ENCODE data around the gene ACAP3. TPM values are rescaled to one million over a fixed set of nuclear protein-coding genes. Genes with fewer than 3 reads are reported as not detected.

Gene ACAP3
- total RNA-seq, result 22.4 and 29.7 TPM in 2 replicates

GRCh38 chr1:1307923-1308755, at the start of gene ACAP3, which contains the start of gene PUSL1:
ACAP3 (minus strand) TSS chr1:1307930; CDS start chr1:1307815, 115 bp downstream.
PUSL1 (plus strand) TSS chr1:1308597; CDS start chr1:1308644, 47 bp downstream.

GRCh38 chr1:1349256-1350012, 41.7 kb upstream of the ACAP3 start, which contains the start of gene DVL1:
DVL1 (minus strand) TSS chr1:1349418; CDS start chr1:1349065, 353 bp downstream.

GRCh38 chr1:1331068-1331965, 23.6 kb upstream of the ACAP3 start, which contains the start of gene TAS1R3:
TAS1R3 (plus strand) TSS chr1:1331280; CDS start chr1:1331346, 66 bp downstream.

GRCh38 chr1:1324524-1325287, 17.0 kb upstream of the ACAP3 start, which contains the start of the genes CPTP and INTS11:
CPTP (plus strand) TSS chr1:1324802; CDS start chr1:1326911, 2,109 bp downstream.
INTS11 (minus strand) TSS chr1:1324660; CDS start chr1:1324608, 52 bp downstream.

GRCh38 chr1:1273512-1274298, 34.0 kb downstream of the ACAP3 start, which contains the start of gene UBE2J2:
UBE2J2 (minus strand) TSS chr1:1273854; CDS start chr1:1267992, 5,862 bp downstream.

GRCh38 chr1:1246577-1247340, 61.0 kb downstream of the ACAP3 start, which contains the start of gene C1QTNF12:
C1QTNF12 (minus strand) TSS chr1:1246722; CDS start chr1:1246690, 32 bp downstream.

Small RNA genes lying within 50 kb of the gene (small RNA-seq; reads per million reads assigned to genes)
- not detected for gene MIR6726

Other genes starting within 250 kb of the ACAP3 start
- gene RNF223, start 233.6 kb downstream of the ACAP3 start, total RNA-seq, result not detected in 2 replicates
- 12.1 and 12.4 TPM in 2 replicates for gene C1orf159, start 191.8 kb downstream of the ACAP3 start, total RNA-seq
- gene TTLL10, start 134.1 kb downstream of the ACAP3 start, total RNA-seq, result not detected in 2 replicates
- gene TNFRSF18, start 101.3 kb downstream of the ACAP3 start, total RNA-seq, result not detected in 2 replicates
- gene TNFRSF4, start 93.8 kb downstream of the ACAP3 start, total RNA-seq, result 2.0 and 3.6 TPM in 2 replicates
- gene SDF4, start 75.9 kb downstream of the ACAP3 start, total RNA-seq, result 115 and 138 TPM in 2 replicates
- 27.9 and 34.9 TPM in 2 replicates for gene B3GALT6, start 75.7 kb downstream of the ACAP3 start, total RNA-seq
- gene C1QTNF12, start 61.2 kb downstream of the ACAP3 start, total RNA-seq, result 0.33 and 0.76 TPM in 2 replicates
- gene UBE2J2, start 34.1 kb downstream of the ACAP3 start, total RNA-seq, result 48.2 and 53.6 TPM in 2 replicates
- gene SCNN1D, start 27.5 kb downstream of the ACAP3 start, total RNA-seq, result 0.33 and 0.67 TPM in 2 replicates
- gene PUSL1, start 667 bp upstream of the ACAP3 start, total RNA-seq, result 26.6 and 32.3 TPM in 2 replicates
- 79.4 and 105 TPM in 2 replicates for gene INTS11, start 16.7 kb upstream of the ACAP3 start, total RNA-seq
- gene CPTP, start 16.9 kb upstream of the ACAP3 start, total RNA-seq, result 30.7 and 31.7 TPM in 2 replicates
- gene TAS1R3, start 23.4 kb upstream of the ACAP3 start, total RNA-seq, result 0.38 and 0.65 TPM in 2 replicates
- 40.6 and 55.2 TPM in 2 replicates for gene DVL1, start 41.5 kb upstream of the ACAP3 start, total RNA-seq
- gene MXRA8, start 50.6 kb upstream of the ACAP3 start, total RNA-seq, result 1.6 TPM in 2 replicates
- 104 and 123 TPM in 2 replicates for gene AURKAIP1, start 67.3 kb upstream of the ACAP3 start, total RNA-seq
- 135 and 138 TPM in 2 replicates for gene CCNL2, start 91.4 kb upstream of the ACAP3 start, total RNA-seq
- 88.0 and 89.5 TPM in 2 replicates for gene MRPL20, start 99.4 kb upstream of the ACAP3 start, total RNA-seq
- under 0.01 TPM in 1 of 2 replicates, not detected in the other for gene ANKRD65, start 113.3 kb upstream of the ACAP3 start, total RNA-seq
- gene VWA1, start 127.8 kb upstream of the ACAP3 start, total RNA-seq, result 5.0 and 5.2 TPM in 2 replicates
- gene ATAD3C, start 141.8 kb upstream of the ACAP3 start, total RNA-seq, result not detected in 2 replicates
- gene ATAD3B, start 163.8 kb upstream of the ACAP3 start, total RNA-seq, result 10.1 and 28.8 TPM in 2 replicates
- 41.8 and 49.4 TPM in 2 replicates for gene ATAD3A, start 204.2 kb upstream of the ACAP3 start, total RNA-seq
- gene TMEM240, start 232.7 kb upstream of the ACAP3 start, total RNA-seq, result 1.7 and 4.2 TPM in 2 replicates